OCI-LY1 (cell line): ENCODE measurements around the gene ZNF200.

Experiments
- CTCF ChIP-seq: fragments of 200-600 bp; sonication (generic), shearing (Covaris generic); IDR thresholded peaks from 2 replicates; pipeline ENCODE4 v1.5.1; 2017; ENCODE audit warnings: mild to moderate bottlenecking, antibody characterized with exemption, low read length, moderate library complexity, mixed read lengths
- EZH2 ChIP-seq: fragments of 200-600 bp; sonication (generic), shearing (Covaris generic); IDR thresholded peaks from 2 replicates; pipeline ENCODE4 v1.8.0; 2017; ENCODE audit warnings: borderline replicate concordance, mixed run types, mild to moderate bottlenecking, antibody characterized with exemption, low read length, moderate library complexity, mixed read lengths

DNA sequence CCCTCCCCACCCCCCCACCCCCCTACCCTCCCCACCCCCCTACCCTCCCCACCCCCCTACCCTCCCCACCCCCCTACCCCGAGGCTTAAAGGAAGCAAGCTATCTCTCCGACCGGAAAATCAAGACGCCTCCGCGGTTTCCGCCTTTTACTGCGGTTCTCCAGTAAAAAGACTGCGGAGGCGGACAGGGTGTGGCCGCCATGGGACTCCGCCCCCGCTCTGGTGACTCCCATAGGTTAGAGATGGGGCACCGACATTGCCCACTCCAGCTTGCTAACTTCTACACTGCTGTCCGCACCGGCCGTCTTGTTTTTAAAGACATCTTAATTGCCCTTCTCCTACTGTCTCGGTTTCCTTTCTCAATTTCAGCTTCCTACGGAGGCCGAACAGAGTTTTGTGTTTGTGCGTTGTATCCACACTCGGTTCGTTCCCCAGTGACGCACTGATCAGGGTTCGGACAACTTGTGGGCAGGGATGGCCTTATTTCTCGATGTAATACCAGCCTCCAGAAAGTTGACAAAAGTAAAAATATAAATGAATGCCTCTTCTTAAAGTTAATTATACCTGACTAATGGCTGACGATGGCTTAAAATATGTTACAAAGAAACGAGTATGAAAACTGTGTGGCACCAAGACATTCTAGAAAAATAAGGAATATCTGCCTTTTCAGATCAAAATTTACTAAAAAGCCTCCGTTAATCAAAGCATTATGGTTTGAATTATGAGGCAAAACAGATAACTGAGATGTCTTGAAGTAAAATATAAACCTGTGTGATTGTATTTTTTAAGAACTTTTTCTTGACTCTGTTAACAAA is 1.1 kb upstream of the ZNF200 start:
- TF ChIP-seq CTCF (no peak), EZH2 (no peak)
